Measurements from ENCODE around the gene SMYD5. TPM values are rescaled to one million over a fixed set of nuclear protein-coding genes. Genes with fewer than 3 reads are reported as not detected.

Gene SMYD5
- total RNA-seq, 4 donors from 2014 or later: 13.8 to 32.4 (median 18.7) TPM

DNA sequence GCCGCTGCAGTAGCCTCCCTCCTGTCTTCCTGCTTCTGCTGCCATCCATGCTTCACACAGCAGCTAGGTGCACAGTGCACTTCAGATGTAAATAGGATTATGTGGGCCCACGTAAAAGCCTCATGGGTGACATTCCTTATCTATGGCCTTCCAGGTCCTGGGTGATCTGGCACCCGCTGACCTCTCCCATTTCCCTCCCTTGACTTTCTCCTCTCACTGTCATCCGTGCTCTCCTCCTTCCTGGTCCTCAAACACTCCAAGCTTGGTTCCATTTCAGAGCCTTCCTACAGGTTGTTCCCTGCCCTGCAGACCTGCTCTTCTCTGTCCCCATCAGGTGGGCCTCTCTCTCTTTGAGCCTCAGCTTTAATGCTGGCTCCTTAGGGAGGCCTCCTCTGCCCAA, 4.0 kb upstream of the SMYD5 start:
- Histone ChIP-seq H3K27me3 (peaks cover 0 to 12% of the 10 kb centered on the region in 2 donors), H3K4me3 (no peak overlapping the region), H3K27ac (no peak overlapping the region), H3K36me3 (no peaks in the 10 kb centered on the region), H3K9me3 (no peaks in the 10 kb centered on the region), H3K4me1 (peaks cover 0 to 28% (median 13%) of the 10 kb centered on the region in 4 donors)
- no peak for DNase-seq (ENCODE audit: low spot score in 2 of 2)
- 76 to 81% methylated on average over 4 of the region's 4 CpGs for WGBS, 2 donors
- TF ChIP-seq POLR2A (IDR thresholded peaks at IDR 0.05) (no peak), EP300 (IDR thresholded peaks at IDR 0.05) (no peak)
- TF ChIP-seq, protein P1, sequence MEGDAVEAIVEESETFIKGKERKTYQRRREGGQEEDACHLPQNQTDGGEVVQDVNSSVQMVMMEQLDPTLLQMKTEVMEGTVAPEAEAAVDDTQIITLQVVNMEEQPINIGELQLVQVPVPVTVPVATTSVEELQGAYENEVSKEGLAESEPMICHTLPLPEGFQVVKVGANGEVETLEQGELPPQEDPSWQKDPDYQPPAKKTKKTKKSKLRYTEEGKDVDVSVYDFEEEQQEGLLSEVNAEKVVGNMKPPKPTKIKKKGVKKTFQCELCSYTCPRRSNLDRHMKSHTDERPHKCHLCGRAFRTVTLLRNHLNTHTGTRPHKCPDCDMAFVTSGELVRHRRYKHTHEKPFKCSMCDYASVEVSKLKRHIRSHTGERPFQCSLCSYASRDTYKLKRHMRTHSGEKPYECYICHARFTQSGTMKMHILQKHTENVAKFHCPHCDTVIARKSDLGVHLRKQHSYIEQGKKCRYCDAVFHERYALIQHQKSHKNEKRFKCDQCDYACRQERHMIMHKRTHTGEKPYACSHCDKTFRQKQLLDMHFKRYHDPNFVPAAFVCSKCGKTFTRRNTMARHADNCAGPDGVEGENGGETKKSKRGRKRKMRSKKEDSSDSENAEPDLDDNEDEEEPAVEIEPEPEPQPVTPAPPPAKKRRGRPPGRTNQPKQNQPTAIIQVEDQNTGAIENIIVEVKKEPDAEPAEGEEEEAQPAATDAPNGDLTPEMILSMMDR (IDR thresholded peaks at IDR 0.05): no peak

DNA sequence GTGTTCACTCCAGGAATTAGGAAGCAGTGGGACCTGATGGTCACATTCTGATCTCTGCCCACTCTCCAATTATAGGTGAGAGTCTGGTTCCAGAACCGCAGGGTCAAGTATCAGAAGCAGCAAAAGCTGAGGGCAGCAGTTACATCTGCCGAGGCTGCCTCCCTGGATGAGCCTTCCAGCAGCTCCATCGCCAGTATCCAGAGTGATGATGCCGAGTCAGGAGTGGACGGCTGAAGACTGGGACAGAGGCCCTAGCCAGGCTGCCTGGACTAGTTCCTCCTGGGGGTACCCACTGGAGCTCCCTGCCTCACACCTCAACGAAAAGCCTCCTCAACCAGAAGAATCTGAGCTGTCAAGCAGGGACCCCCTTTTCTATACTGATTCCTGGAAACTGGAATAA, 3.3 kb upstream of the SMYD5 start:
- no peak overlapping the region for H3K4me3 ChIP-seq
- no peak overlapping the region for H3K27ac ChIP-seq
- no peaks in the 10 kb centered on the region for H3K9me3 ChIP-seq
- H3K4me1 ChIP-seq: peaks cover 0 to 35% (median 15%) of the 10 kb centered on the region in 4 donors
- no peak for DNase-seq (ENCODE audit: low spot score in 2 of 2)
- TF ChIP-seq, protein P1 (IDR thresholded peaks at IDR 0.05): no peak
- TF ChIP-seq EP300 (IDR thresholded peaks at IDR 0.05): no peak
- TF ChIP-seq POLR2A (IDR thresholded peaks at IDR 0.05): no peak
- 92 to 96% methylated on average over 6 of the region's 6 CpGs for WGBS, 2 donors
- H3K36me3 ChIP-seq: no peaks in the 10 kb centered on the region
- H3K27me3 ChIP-seq: peaks cover 0 to 5% of the 10 kb centered on the region in 2 donors

DNA sequence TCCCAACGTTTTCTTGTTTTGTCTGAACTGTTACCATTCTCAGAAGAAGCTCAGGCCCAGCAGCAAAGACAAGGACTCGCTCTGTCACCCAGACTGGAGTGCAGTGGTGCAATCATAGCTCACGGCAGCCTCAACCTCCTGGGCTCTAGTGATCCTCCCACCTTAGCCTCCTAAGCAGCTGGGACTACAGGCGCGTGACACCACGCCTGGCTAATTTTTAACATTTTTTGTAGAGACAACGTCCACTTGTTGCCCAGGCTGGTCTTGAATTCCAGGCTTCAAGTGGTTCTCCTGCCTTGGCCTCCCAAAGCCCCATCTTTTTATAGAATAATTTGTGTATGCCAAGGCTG, 2.0 kb upstream of the SMYD5 start:
- peak overlapping the region in 3 of 4 donors; percentile 29 to 86 (median 81) for H3K27ac ChIP-seq
- H3K27me3 ChIP-seq: peaks cover 0 to 1% of the 10 kb centered on the region in 2 donors
- H3K9me3 ChIP-seq: no peaks in the 10 kb centered on the region
- no peaks in the 10 kb centered on the region for H3K36me3 ChIP-seq
- 52 to 53% methylated on average over 7 of the region's 7 CpGs for WGBS, 2 donors
- DNase-seq (ENCODE audit: low spot score in 2 of 2): no peak
- no peak overlapping the region for H3K4me3 ChIP-seq
- H3K4me1 ChIP-seq: peaks cover 0 to 37% (median 15%) of the 10 kb centered on the region in 4 donors
- no peak for TF ChIP-seq EP300 (IDR thresholded peaks at IDR 0.05)
- TF ChIP-seq POLR2A (IDR thresholded peaks at IDR 0.05): no peak
- TF ChIP-seq, protein P1 (IDR thresholded peaks at IDR 0.05): no peak

DNA sequence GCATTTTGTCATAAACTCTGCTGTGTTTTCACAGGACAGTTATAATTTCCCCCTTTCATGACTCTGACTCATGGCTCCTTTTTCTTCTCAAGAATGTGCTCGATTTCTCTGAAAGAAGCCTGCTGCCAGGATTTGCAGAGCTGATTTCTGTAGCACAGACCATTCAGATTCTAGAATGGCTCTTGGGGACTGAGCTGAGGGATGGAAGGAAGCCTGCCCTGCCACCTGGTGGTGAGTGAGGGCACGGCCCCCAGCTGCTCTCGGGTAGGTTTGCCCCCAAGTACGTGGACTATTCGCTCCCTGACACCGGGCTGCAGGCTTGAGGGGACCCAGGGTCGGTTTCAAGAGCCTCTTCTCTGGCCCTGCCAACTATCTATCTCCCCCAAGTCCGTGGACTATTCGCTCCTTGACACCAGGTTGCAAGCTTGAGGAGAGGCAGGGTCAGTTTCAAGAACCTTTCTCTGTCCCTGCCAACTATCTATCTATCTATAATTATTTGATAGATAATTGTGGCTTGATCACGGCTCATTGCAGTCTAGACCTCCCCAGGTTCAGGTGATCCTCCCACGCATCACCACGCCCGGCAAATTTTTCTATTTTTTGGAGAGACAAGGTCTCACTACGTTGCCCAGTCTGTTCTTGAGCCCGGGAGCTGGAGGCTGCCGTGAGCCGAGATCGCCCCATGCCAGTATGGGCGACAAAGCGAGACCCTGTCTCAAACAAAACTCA, 1.4 kb upstream of the SMYD5 start:
- H3K36me3 ChIP-seq: no peaks in the 10 kb centered on the region
- 55 to 56% methylated on average over 20 of the region's 20 CpGs for WGBS, 2 donors
- DNase-seq (ENCODE audit: low spot score in 2 of 2): peak; percentile 31 to 62
- H3K27ac ChIP-seq: peak overlapping the region in 3 of 4 donors; percentile 29 to 86 (median 81)
- H3K4me1 ChIP-seq: peaks cover 0 to 37% (median 15%) of the 10 kb centered on the region in 4 donors
- no peaks in the 10 kb centered on the region for H3K9me3 ChIP-seq
- H3K27me3 ChIP-seq: no peaks in the 10 kb centered on the region
- no peak overlapping the region for H3K4me3 ChIP-seq
- TF ChIP-seq POLR2A (IDR thresholded peaks at IDR 0.05) (no peak), EP300 (IDR thresholded peaks at IDR 0.05) (peak in 1 of 2 donors; percentile 41)
- TF ChIP-seq, protein P1 (IDR thresholded peaks at IDR 0.05): peak; percentile 85 to 94 (median 88)

DNA sequence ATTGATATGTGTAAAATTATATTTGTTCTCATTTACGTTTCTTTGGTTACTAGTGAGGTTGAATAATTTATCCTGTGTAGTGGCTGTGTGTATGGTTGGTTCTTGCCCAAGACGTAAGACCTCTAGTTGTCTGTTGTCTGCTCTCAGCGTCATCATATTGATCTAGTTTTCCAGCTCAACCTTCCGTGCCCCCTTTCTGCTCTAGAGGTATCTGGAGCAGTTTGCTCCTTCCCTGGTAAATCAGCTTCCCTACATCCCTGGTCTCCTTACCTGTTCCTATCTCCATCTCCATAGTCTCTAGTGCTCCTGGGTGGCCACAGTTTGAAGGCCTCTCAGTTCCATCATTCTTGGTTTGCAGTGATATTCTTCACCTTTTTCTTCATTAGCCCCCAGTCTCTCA, 1.2 kb downstream of the SMYD5 start:
- Histone ChIP-seq H3K27ac (no peak overlapping the region), H3K4me3 (peak overlapping the region in 1 of 4 donors; percentile 81), H3K4me1 (peaks cover 0 to 37% (median 15%) of the 10 kb centered on the region in 4 donors), H3K9me3 (no peaks in the 10 kb centered on the region), H3K27me3 (no peaks in the 10 kb centered on the region), H3K36me3 (peaks cover 0 to 22% (median 0%) of the 10 kb centered on the region in 3 donors)
- WGBS, 2 donors: 57 to 63% methylated on average over 4 of the region's 4 CpGs
- no peak for TF ChIP-seq POLR2A (IDR thresholded peaks at IDR 0.05)
- no peak for TF ChIP-seq EP300 (IDR thresholded peaks at IDR 0.05)
- TF ChIP-seq, protein P1 (IDR thresholded peaks at IDR 0.05): no peak
- no peak for DNase-seq (ENCODE audit: low spot score in 2 of 2)
